Measurements from ENCODE around the gene PPP1R18. TPM values are rescaled to one million over a fixed set of nuclear protein-coding genes. Genes with fewer than 3 reads are reported as not detected.

PPP1R18 gene
- total RNA-seq, 4 donors from 2014 or later: 14.2 to 35.1 (median 15.2) TPM

DNA sequence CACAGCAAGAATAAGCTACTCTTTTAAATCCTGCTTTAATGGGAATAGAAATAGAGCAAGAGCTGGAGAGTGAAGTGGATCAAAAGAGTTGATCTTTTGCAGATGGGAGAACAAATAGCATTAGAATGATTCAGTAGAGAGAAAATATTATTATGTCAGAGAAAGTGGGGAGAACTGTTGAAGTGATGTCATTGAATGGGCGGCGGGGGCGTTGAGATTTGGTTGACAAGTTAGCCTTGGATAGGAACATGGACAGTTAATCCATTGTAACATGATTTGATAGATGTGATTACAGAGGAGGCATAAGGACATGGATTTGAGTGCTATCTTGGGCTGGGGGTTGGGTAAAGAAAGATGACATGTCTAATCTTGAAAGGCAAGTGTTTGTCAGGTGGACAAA lies 50.6 kb downstream of the PPP1R18 start:
- Histone ChIP-seq H3K27me3 (no peaks in the 10 kb centered on the region), H3K27ac (no peak overlapping the region), H3K4me3 (replicated peaks in 1 of 3) (no peak overlapping the region), H3K36me3 (peaks cover 5 to 6% of the 10 kb centered on the region in 2 donors), H3K9me3 (no peaks in the 10 kb centered on the region), H3K4me1 (no peaks in the 10 kb centered on the region)
- DNase-seq: no peak
- no peak for TF ChIP-seq POLR2A (IDR thresholded peaks at IDR 0.05)
- TF ChIP-seq, protein P1, sequence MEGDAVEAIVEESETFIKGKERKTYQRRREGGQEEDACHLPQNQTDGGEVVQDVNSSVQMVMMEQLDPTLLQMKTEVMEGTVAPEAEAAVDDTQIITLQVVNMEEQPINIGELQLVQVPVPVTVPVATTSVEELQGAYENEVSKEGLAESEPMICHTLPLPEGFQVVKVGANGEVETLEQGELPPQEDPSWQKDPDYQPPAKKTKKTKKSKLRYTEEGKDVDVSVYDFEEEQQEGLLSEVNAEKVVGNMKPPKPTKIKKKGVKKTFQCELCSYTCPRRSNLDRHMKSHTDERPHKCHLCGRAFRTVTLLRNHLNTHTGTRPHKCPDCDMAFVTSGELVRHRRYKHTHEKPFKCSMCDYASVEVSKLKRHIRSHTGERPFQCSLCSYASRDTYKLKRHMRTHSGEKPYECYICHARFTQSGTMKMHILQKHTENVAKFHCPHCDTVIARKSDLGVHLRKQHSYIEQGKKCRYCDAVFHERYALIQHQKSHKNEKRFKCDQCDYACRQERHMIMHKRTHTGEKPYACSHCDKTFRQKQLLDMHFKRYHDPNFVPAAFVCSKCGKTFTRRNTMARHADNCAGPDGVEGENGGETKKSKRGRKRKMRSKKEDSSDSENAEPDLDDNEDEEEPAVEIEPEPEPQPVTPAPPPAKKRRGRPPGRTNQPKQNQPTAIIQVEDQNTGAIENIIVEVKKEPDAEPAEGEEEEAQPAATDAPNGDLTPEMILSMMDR (IDR thresholded peaks at IDR 0.05): no peak
- WGBS, 2 donors: 97 to 98% methylated on average over 3 of the region's 3 CpGs
- intact Hi-C loops (cut with DNase I): no loop called here

DNA sequence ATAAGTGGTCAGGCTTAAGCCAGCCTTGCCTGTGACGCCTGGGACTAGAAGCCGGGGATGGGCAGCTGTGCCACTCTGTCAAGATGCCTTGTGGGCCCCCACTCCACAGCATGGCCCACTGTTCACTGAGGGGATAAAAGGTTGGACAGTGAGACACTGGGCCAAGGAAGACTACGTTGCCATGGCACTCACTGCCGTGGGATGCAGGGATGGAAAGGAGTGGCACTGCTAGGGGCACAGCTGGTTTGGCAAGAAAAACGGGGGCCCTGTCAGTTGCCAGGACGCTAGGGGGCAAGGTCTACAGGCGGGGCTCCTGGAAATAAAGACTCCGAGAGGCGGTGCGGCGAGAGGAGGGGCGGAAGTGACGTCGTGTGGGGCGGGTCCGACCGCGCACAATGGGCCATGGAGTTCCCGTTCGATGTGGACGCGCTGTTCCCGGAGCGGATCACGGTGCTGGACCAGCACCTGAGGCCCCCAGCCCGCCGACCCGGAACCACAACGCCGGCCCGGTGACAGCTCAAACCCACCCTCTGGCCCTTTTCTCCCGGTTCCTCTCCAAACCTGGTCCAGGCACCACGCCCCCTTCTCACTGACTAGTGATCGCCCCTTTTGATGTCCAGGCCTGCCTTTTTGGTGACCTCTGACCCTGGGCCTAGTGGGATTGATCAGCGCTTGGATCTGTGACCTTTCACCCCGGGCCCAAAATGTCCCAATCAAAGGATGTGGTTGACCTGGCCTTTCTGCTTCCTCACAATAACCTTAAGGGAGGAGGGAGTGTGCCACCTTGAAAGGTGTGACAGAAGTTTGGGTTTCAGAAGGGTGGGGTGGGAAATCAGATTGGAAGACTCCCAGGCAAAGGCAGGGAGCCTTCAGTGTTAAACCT lies 59.7 kb downstream of the PPP1R18 start, which contains the start of gene ATAT1:
TSS of gene ATAT1 (plus strand) at position 391 of the 883 bp plus-strand sequence.
- WGBS, 2 donors: 3% methylated on average over 27 to 34 of the region's 36 CpGs
- H3K4me1 ChIP-seq: peaks cover 5 to 9% of the 10 kb centered on the region in 2 donors
- H3K27ac ChIP-seq: peak within 1 kb of the TSS; percentile 51 to 77 (median 74)
- no peaks in the 10 kb centered on the region for H3K27me3 ChIP-seq
- TF ChIP-seq, protein P1 (IDR thresholded peaks at IDR 0.05): peak in 4 of 6 experiments; percentile 29 to 54 (median 36)
- peak in 1 of 2 donors; percentile 55 for TF ChIP-seq POLR2A (IDR thresholded peaks at IDR 0.05)
- peak; percentile 86 to 89 for DNase-seq
- peak within 1 kb of the TSS in 2 of 3 donors; percentile 13 to 32 for H3K4me3 ChIP-seq (replicated peaks in 1 of 3)
- H3K36me3 ChIP-seq: peaks cover 30 to 36% of the 10 kb centered on the region in 2 donors
- no peaks in the 10 kb centered on the region for H3K9me3 ChIP-seq
- intact Hi-C loops (cut with DNase I): no loop called here

Small RNA genes lying within 50 kb of the gene (small RNA-seq; reads per million reads assigned to genes)
- not detected for gene RF00019

Other genes starting within 250 kb of the PPP1R18 start
- gene HLA-E, start 197.1 kb downstream of the PPP1R18 start, total RNA-seq: 100 to 1,000 TPM; 382 to 717 (median 457) TPM
- 10 to 100 TPM; 33.9 to 77.7 (median 37.7) TPM for gene GNL1, start 130.2 kb downstream of the PPP1R18 start, total RNA-seq
- 10 to 100 TPM in 2 of 4 donors, 1 to 10 TPM in 2; 7.4 to 18.0 (median 12.2) TPM for gene PRR3, start 129.3 kb downstream of the PPP1R18 start, total RNA-seq
- gene ABCF1, start 115.2 kb downstream of the PPP1R18 start, total RNA-seq: 10 to 100 TPM; 41.4 to 47.1 (median 43.5) TPM
- gene PPP1R10, start 69.4 kb downstream of the PPP1R18 start, total RNA-seq: 10 to 100 TPM; 49.1 to 72.2 (median 57.0) TPM
- 10 to 100 TPM; 47.0 to 82.5 (median 64.6) TPM for gene MRPS18B, start 68.8 kb downstream of the PPP1R18 start, total RNA-seq
- 1 to 10 TPM; 3.8 to 7.6 (median 6.1) TPM for gene ATAT1, start 59.8 kb downstream of the PPP1R18 start, total RNA-seq
- 10 to 100 TPM; 13.4 to 31.7 (median 23.8) TPM for gene C6orf136, start 39.5 kb downstream of the PPP1R18 start, total RNA-seq
- 10 to 100 TPM; 25.6 to 38.8 (median 28.2) TPM for gene DHX16, start 13.6 kb downstream of the PPP1R18 start, total RNA-seq
- gene NRM, start 4.3 kb upstream of the PPP1R18 start, total RNA-seq: 1 to 10 TPM; 3.5 to 8.3 (median 5.7) TPM
- gene MDC1, start 30.6 kb upstream of the PPP1R18 start, total RNA-seq: 10 to 100 TPM; 15.3 to 27.2 (median 20.2) TPM
- gene TUBB, start 33.7 kb upstream of the PPP1R18 start, total RNA-seq: 100 to 1,000 TPM; 162 to 441 (median 269) TPM
- 100 to 1,000 TPM; 134 to 160 (median 144) TPM for gene FLOT1, start 56.0 kb upstream of the PPP1R18 start, total RNA-seq
- 10 to 100 TPM in 2 of 4 donors, 1 to 10 TPM in 2; 9.3 to 19.1 (median 13.6) TPM for gene IER3, start 57.9 kb upstream of the PPP1R18 start, total RNA-seq
- gene DDR1, start 197.9 kb upstream of the PPP1R18 start, total RNA-seq: 100 to 1,000 TPM in 3 of 4 donors, 10 to 100 TPM in 1; 93.4 to 207 (median 131) TPM
- 10 to 100 TPM in 3 of 4 donors, 1 to 10 TPM in 1; 9.5 to 34.4 (median 18.2) TPM for gene GTF2H4, start 221.6 kb upstream of the PPP1R18 start, total RNA-seq
- gene VARS2, start 227.6 kb upstream of the PPP1R18 start, total RNA-seq: 10 to 100 TPM; 17.3 to 36.4 (median 30.6) TPM
- gene SFTA2, start 245.5 kb upstream of the PPP1R18 start, total RNA-seq: 1 to 10 TPM in 1 of 4 donors, not detected in 3; 3.5 TPM

Data from thyroid gland (tissue), 4 donors.